Measurements from ENCODE around the gene NOTUM. TPM values are rescaled to one million over a fixed set of nuclear protein-coding genes. Genes with fewer than 3 reads are reported as not detected.

NOTUM gene
- polyA plus RNA-seq, 3 donors: not detected

DNA sequence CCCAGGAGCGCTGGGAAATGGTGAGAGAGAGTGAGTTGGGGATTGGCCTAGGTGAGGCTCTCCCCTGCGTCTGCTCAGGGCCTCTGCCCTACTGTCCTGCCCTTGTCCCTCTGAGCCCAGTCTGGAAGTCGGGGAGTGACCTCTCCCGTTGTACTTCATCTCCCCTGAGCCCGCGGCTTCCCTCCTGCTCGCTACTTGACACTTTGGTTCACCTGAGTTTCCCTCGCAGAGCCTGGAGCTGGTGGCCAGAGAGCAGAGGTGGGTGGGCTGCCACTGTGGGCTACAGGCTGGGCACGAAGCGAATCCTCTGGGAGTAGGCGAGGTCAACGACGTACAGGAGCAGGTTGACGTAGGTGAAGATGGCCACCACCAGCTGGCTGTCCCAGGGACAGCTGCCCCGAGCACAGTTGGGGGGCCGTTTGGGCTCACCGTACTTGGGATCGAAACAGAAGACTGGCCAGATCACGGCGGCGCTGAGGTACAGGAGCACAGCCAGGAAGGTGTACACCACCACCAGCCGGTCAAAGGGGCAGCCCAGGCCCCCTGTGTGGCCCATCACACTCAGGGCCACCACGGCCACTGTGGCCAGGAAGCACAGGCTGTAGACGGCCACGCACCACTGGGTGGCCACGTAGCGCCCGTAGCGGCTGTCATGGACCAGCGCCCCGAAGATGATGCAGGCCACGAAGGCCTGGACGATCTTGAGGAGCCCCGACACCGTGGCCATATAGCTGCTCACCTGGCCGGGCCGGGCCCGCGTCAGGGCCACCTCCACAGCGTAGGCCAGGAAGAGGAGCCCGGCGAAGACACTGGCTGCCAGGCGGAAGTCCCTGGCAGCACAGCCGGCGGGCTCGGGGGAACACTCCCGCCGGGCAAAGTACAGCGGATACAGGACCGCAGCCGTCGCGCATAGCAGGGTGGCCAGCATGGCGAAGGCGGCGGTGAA, 20.2 kb downstream of the NOTUM start:
- DNase-seq: no peak
- H3K36me3 Mint-ChIP-seq: no peaks in the 10 kb centered on the region
- H3K9me3 ChIP-seq (replicated peaks in 1 of 2; ENCODE audit: control insufficient read depth in 1 of 2, insufficient read depth in 1 of 2, low read length in 2 of 2): no peaks in the 10 kb centered on the region
- peaks cover 0 to 4% (median 0%) of the 10 kb centered on the region in 7 donors for H3K9me3 Mint-ChIP-seq
- H3K9ac ChIP-seq (ENCODE audit: insufficient read depth, low read length, poor library complexity, severe bottlenecking): no peak overlapping the region
- 94% methylated on average over 55 of the region's 56 CpGs for WGBS (ENCODE audit: insufficient coverage)
- H3K4me1 Mint-ChIP-seq: peaks cover 14% of the 10 kb centered on the region
- peaks cover 10 to 16% of the 10 kb centered on the region in 2 donors for H3K4me1 ChIP-seq (ENCODE audit: control insufficient read depth in 1 of 2, insufficient read depth in 2 of 2, low read length in 2 of 2)
- no peak for TF ChIP-seq CTCF (IDR thresholded peaks at IDR 0.05)
- no peaks in the 10 kb centered on the region for H3K36me3 ChIP-seq (replicated peaks in 1 of 2; ENCODE audit: control insufficient read depth in 1 of 2, insufficient read depth in 2 of 2, low read length in 2 of 2)
- no peak overlapping the region for H3K4me2 ChIP-seq (replicated peaks; ENCODE audit: extremely low read depth, low read length, poor library complexity, severe bottlenecking)
- H3K27ac Mint-ChIP-seq: no peak overlapping the region
- no peak overlapping the region for H2AFZ ChIP-seq (ENCODE audit: insufficient read depth, low read depth, low read length, poor library complexity, severe bottlenecking)
- intact Hi-C loops (cut with micrococcal nuclease): no loop called here
- H3K27ac ChIP-seq (ENCODE audit: low read depth in 1 of 2, low read length in 2 of 2): no peak overlapping the region
- H4K20me1 ChIP-seq (ENCODE audit: insufficient read depth, low read length): no peaks in the 10 kb centered on the region
- H3K4me3 ChIP-seq (replicated peaks in 1 of 3; ENCODE audit: low read depth in 2 of 3, low read length in 3 of 3): no peak overlapping the region
- H3K27me3 ChIP-seq (ENCODE audit: control insufficient read depth in 2 of 2, insufficient read depth in 2 of 2, low read length in 2 of 2): peaks cover 0 to 23% of the 10 kb centered on the region in 2 donors
- no peak overlapping the region for H3K4me3 Mint-ChIP-seq
- H3K27me3 Mint-ChIP-seq (ENCODE audit: low read depth in 3 of 3): peaks cover 22 to 61% (median 38%) of the 10 kb centered on the region in 3 donors
- no peaks in the 10 kb centered on the region for H3K79me2 ChIP-seq (ENCODE audit: insufficient read depth, low read length)

DNA sequence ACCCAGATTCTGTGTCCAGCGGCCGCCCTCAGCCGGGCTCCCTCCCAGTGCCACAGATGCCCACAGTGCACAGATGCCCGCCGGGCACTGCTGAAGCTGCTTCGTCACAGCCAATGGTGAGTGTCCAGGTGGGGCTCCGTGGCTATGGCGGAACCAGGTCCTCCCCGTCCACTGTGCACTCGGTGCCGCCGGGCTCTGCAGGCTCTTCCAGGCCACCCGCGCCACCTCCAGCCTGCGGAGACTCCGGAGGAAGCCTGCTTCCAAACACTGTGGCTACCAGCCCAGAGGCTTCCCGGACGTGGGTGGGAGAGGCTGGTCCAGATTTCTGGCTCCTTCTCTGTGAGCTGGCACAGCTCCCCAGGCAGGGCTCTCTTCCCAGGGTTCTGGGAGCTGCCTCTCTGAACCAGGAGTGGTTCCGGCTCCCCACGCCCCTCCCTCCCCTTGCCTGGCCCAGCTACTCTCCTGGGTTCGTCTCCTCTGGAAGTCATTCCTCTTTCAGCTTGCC, 21.1 kb downstream of the NOTUM start:
- H3K27ac ChIP-seq (ENCODE audit: low read depth in 1 of 2, low read length in 2 of 2): no peak overlapping the region
- H3K79me2 ChIP-seq (ENCODE audit: insufficient read depth, low read length): no peaks in the 10 kb centered on the region
- H4K20me1 ChIP-seq (ENCODE audit: insufficient read depth, low read length): no peaks in the 10 kb centered on the region
- no peak overlapping the region for H2AFZ ChIP-seq (ENCODE audit: insufficient read depth, low read depth, low read length, poor library complexity, severe bottlenecking)
- no peak for DNase-seq
- H3K4me1 ChIP-seq (ENCODE audit: control insufficient read depth in 1 of 2, insufficient read depth in 2 of 2, low read length in 2 of 2): peaks cover 10 to 16% of the 10 kb centered on the region in 2 donors
- Mint-ChIP-seq H3K4me3 (peak overlapping the region in 1 of 2 donors; percentile 26), H3K27me3 (ENCODE audit: low read depth in 3 of 3) (peaks cover 20 to 64% (median 36%) of the 10 kb centered on the region in 3 donors), H3K9me3 (peaks cover 0 to 4% (median 0%) of the 10 kb centered on the region in 7 donors), H3K36me3 (no peaks in the 10 kb centered on the region), H3K27ac (no peak overlapping the region), H3K4me1 (peaks cover 15% of the 10 kb centered on the region)
- WGBS (ENCODE audit: insufficient coverage): 92% methylated on average over 13 of the region's 21 CpGs
- peaks cover 0 to 23% of the 10 kb centered on the region in 2 donors for H3K27me3 ChIP-seq (ENCODE audit: control insufficient read depth in 2 of 2, insufficient read depth in 2 of 2, low read length in 2 of 2)
- no peak overlapping the region for H3K9ac ChIP-seq (ENCODE audit: insufficient read depth, low read length, poor library complexity, severe bottlenecking)
- intact Hi-C loops (cut with micrococcal nuclease): no loop called here
- TF ChIP-seq CTCF (IDR thresholded peaks at IDR 0.05): no peak
- H3K36me3 ChIP-seq (replicated peaks in 1 of 2; ENCODE audit: control insufficient read depth in 1 of 2, insufficient read depth in 2 of 2, low read length in 2 of 2): no peaks in the 10 kb centered on the region
- no peak overlapping the region for H3K4me2 ChIP-seq (replicated peaks; ENCODE audit: extremely low read depth, low read length, poor library complexity, severe bottlenecking)
- no peak overlapping the region for H3K4me3 ChIP-seq (replicated peaks in 1 of 3; ENCODE audit: low read depth in 2 of 3, low read length in 3 of 3)
- H3K9me3 ChIP-seq (replicated peaks in 1 of 2; ENCODE audit: control insufficient read depth in 1 of 2, insufficient read depth in 1 of 2, low read length in 2 of 2): no peaks in the 10 kb centered on the region

Measured in CD14-positive monocyte (primary cell).